HepG2 (cell line): Measurements from ENCODE around the gene BHLHE23. TPM values are rescaled to one million over a fixed set of nuclear protein-coding genes. Genes with fewer than 3 reads are reported as not detected.

Experiments
- CSRNP1 ChIP-seq: sonication (generic); formaldehyde crosslinking; IDR thresholded peaks from 2 replicates; pipeline ENCODE4 v1.8.1; 2023; ENCODE audit warnings: mild to moderate bottlenecking, missing genetic modification reagents
- EHMT2 ChIP-seq: fragments of 200-600 bp; sonication (generic); IDR thresholded peaks from 2 replicates; pipeline ENCODE4 v1.7.0; 2017; ENCODE audit warnings: antibody characterized with exemption, low read depth, low read length, borderline replicate concordance
- ERF ChIP-seq: IDR thresholded peaks from 2 replicates; pipeline ENCODE4 v1.6.1; 2018; ENCODE audit warnings: missing biosample characterization, missing genetic modification reagents
- HHEX ChIP-seq: IDR thresholded peaks from 2 replicates; pipeline ENCODE4 v1.6.1; 2016; ENCODE audit warnings: control low read depth
- KAT8 ChIP-seq: IDR thresholded peaks from 2 replicates; pipeline ENCODE4 v1.6.1; 2016; ENCODE audit warnings: missing genetic modification reagents, missing compliant biosample characterization
- MTF2 ChIP-seq: sonication (generic); formaldehyde crosslinking; IDR thresholded peaks from 2 replicates; pipeline ENCODE4 v1.5.0; 2020; ENCODE audit warnings: missing genetic modification reagents, borderline replicate concordance
- NFE2L2 ChIP-seq: fragments of 150-350 bp; IDR thresholded peaks from 2 replicates; pipeline ENCODE4 v1.6.1; 2014; ENCODE audit warnings: low read length
- NR1H2 ChIP-seq: sonication (generic); formaldehyde crosslinking; IDR thresholded peaks from 2 replicates; pipeline ENCODE4 v1.8.1; 2022; ENCODE audit warnings: low read depth, missing genetic modification reagents, borderline replicate concordance
- ONECUT2 ChIP-seq: sonication (generic); formaldehyde crosslinking; IDR thresholded peaks from 2 replicates; pipeline ENCODE4 v1.4.0; 2020; ENCODE audit warnings: missing genetic modification reagents
- RERE ChIP-seq: IDR thresholded peaks from 2 replicates; pipeline ENCODE4 v1.6.1; 2016; ENCODE audit warnings: low read depth, missing genetic modification reagents, missing compliant biosample characterization
- TAF1 ChIP-seq: sonication (generic); formaldehyde crosslinking; IDR thresholded peaks from 2 replicates; pipeline ENCODE4 v1.4.0; 2020; ENCODE audit warnings: missing genetic modification reagents
- U2AF1 ChIP-seq: fragments of 200-400 bp; formaldehyde crosslinking; optimal IDR thresholded peaks from 2 replicates; pipeline ENCODE3; 2017; ENCODE audit warnings: mild to moderate bottlenecking, low read depth, low read length
- ZBTB43 ChIP-seq: sonication (generic); formaldehyde crosslinking; conservative IDR thresholded peaks from 2 replicates; pipeline ENCODE4 v1.4.0; 2020; ENCODE audit warnings: missing genetic modification reagents
- ZNF235 ChIP-seq: sonication (generic); formaldehyde crosslinking; IDR thresholded peaks from 2 replicates; pipeline ENCODE4 v1.8.1; 2023; ENCODE audit warnings: mild to moderate bottlenecking, missing genetic modification reagents, borderline replicate concordance
- ZNF441 ChIP-seq: sonication (generic); formaldehyde crosslinking; IDR thresholded peaks from 2 replicates; pipeline ENCODE4 v1.7.0; 2021; ENCODE audit warnings: missing genetic modification reagents, borderline replicate concordance
- ZNF512 ChIP-seq: sonication (generic); formaldehyde crosslinking; IDR thresholded peaks from 2 replicates; pipeline ENCODE4 v1.4.0; 2020; ENCODE audit warnings: mild to moderate bottlenecking, missing genetic modification reagents
- ZNF547 ChIP-seq: sonication (generic); formaldehyde crosslinking; IDR thresholded peaks from 2 replicates; pipeline ENCODE4 v1.5.1; 2020; ENCODE audit warnings: mild to moderate bottlenecking, missing genetic modification reagents
- ZNF558 ChIP-seq: sonication (generic); formaldehyde crosslinking; IDR thresholded peaks from 2 replicates; pipeline ENCODE4 v1.9.0; 2022; ENCODE audit warnings: mild to moderate bottlenecking, missing genetic modification reagents, borderline replicate concordance
- ZNF766 ChIP-seq: sonication (generic); formaldehyde crosslinking; IDR thresholded peaks from 2 replicates; pipeline ENCODE4 v1.5.0; 2020; ENCODE audit warnings: missing genetic modification reagents, borderline replicate concordance
- ZNF776 ChIP-seq: sonication (generic); formaldehyde crosslinking; IDR thresholded peaks from 2 replicates; pipeline ENCODE4 v1.4.0; 2020; ENCODE audit warnings: mild to moderate bottlenecking, missing genetic modification reagents
- polyA plus RNA-seq, 8 experiments: library from polyadenylated mRNA; depleted of rRNA in 3 of 8; stranded (reverse) in 7 of 8; unstranded in 1 of 8; fragments of >200 nt; fragmentation: Illumina TruSeq in 4 of 8; extraction: Trizol in 4 of 8; gene quantifications; 2 replicates each; pipeline versions ENCODE4 v1.2.1 to v1.2.3, GENCODE V29; 2011 to 2016; ENCODE audit warnings: low read depth in 4 of 8, missing spikeins in 1 of 8, mixed read lengths in 1 of 8; ENCODE audit not compliant: insufficient read depth in 1 of 8
- total RNA-seq, 5 experiments: library from RNA; depleted of rRNA; stranded (reverse); fragments of >200 nt; fragmentation: Illumina TruSeq; extraction: Trizol; gene quantifications; 2 replicates each; pipeline ENCODE4 v1.2.3, GENCODE V29; 2016; ENCODE audit warnings: low read depth in 1 of 5

Gene BHLHE23
- total and polyA plus RNA-seq, 2 of the 13 experiments (the other 11 are each of a cell fraction or from before 2014, with no cell fraction given), result not detected

GRCh38 chr20:62971950-62972844 lies 34.6 kb downstream of the BHLHE23 start (continued):
- TF ChIP-seq RERE (CRISPR knock-in tag) (no peak), ERF (CRISPR knock-in tag) (peak; percentile 72; the same call in 1 of the 2 replicates), CSRNP1 (CRISPR knock-in tag) (no peak), TAF1 (CRISPR knock-in tag) (no peak; the same call in 1 of the 2 replicates), ZNF512 (CRISPR knock-in tag) (no peak), ZNF766 (CRISPR knock-in tag) (no peak), ZBTB43 (CRISPR knock-in tag) (peak; percentile 98), EHMT2 (no peak), KAT8 (CRISPR knock-in tag) (peak; percentile 79; the same call in 1 of the 2 replicates), ZNF558 (CRISPR knock-in tag) (no peak), HHEX (CRISPR knock-in tag) (no peak), MTF2 (peak; percentile 99), NR1H2 (CRISPR knock-in tag) (no peak), ONECUT2 (CRISPR knock-in tag) (no peak), NFE2L2 (no peak), U2AF1 (no peak), ZNF776 (CRISPR knock-in tag) (no peak), ZNF235 (CRISPR knock-in tag) (no peak), ZNF547 (CRISPR knock-in tag) (no peak; the same call in 1 of the 2 replicates), ZNF441 (CRISPR knock-in tag) (no peak)
